GM18907 (cell line): ENCODE data around the gene ITPK1.
"Not testable (repeated sequence)": the region's sequence is repeated elsewhere in the genome, so short reads cannot be mapped to it uniquely, and the experiment has no call there.

Source experiments
- ATAC-seq: cut with Tn5 transposase; IDR thresholded peaks from one replicate; pipeline ENCODE4 v1.9.1; 2021; ENCODE audit warnings: mild to moderate bottlenecking, moderate library complexity; ENCODE audit not compliant: unreplicated experiment

ITPK1 gene

DNA sequence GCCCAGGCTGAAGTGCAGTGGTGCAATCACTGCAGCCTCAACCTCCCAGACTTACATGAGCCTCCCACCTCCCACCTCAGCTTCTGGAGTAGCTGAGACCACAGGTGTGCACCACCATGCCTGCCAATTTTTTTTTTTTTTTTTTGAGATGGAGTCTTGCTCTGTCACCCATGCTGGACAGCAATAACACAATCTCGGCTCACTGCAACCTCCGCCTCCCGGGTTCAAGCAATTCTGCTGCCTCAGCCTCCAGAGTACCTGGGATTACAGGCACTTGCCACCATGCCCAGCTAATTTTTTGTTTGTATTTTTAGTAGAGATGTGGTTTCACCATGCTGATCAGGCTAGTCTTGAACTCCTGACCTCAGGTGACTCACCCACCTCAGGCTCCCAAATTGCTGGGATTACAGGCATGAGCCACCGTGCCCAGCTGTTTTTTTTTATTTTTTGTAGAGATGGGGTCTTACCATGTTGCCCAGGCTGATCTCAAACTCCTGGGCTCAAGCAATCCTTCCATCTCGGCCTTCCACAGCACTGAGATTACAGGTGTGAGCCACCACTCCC, 15.6 kb upstream of the ITPK1 start:
- not testable (repeated sequence) for ATAC-seq

DNA sequence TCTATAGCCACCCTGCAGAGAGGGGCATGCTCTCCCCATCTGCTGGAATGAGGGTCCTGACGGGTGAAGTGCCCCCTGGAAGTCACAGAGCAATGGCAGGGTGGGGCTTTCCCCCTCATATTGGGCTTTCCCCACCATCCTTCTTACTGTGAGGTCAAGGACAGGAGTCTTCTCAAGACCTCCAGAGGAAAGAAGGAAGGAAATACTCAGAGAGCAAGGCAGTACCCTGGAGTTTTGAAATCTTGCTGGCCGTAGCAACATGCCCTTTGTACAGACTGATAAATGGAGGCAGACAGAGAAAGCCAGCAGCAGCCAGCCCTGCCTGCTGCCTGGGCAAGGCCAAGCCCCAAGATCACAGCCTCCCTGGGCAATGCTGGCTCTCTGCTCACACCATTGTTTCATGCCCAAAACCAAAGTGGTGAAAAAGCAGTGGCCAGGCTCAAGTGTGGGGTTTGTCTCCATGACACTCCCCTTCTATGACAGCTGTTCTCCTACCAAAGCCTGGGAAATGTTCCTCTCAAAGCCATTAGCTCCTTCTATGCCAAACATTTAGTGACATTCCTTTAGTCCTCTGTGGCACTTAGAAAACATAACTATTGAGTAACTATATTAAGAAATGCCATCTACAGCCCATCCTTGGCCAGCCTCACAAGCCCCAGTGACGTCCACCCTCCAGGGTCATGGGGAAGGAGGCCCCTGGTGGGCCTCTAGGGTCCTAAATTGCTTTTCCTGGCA, 13.2 kb upstream of the ITPK1 start:
- ATAC-seq = no peak

DNA sequence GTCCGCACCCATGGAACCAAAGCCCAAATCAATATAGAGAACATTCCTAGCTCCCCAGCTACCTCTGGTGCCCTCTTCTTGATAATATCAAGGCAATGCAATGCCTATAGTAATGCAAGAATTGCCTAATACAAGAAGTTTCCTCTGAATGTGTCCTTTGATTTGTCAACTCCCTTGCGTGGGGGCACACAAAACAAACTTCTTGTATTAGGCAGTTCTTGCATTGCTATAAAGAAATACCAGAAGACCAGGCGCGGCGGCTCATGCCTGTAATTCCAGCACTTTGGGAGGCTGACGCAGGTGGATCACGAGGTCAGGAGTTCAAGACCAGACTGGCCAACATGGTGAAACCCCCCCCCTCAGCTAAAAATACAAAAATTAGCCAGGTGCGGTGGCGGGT, 10.4 kb upstream of the ITPK1 start:
- ATAC-seq = no peak

DNA sequence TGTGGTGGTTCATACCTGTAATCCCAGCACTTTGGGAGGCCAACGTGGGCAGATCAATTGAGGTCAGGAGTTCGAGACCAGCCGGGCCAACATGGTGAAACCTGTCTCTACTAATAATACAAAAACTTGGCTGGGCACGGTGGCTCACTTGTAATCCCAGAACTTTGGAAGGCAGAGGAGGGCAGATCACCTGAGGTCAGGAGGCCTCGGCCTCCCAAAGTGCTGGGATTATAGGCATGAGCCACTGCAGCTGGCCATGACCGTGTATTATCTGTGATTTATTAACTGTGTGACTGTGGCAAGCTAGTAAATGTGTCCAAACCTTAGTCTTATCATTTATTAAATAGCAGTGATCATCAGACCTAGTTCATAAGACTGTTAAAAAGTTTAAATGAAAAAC, 7.1 kb upstream of the ITPK1 start:
- ATAC-seq = no peak

DNA sequence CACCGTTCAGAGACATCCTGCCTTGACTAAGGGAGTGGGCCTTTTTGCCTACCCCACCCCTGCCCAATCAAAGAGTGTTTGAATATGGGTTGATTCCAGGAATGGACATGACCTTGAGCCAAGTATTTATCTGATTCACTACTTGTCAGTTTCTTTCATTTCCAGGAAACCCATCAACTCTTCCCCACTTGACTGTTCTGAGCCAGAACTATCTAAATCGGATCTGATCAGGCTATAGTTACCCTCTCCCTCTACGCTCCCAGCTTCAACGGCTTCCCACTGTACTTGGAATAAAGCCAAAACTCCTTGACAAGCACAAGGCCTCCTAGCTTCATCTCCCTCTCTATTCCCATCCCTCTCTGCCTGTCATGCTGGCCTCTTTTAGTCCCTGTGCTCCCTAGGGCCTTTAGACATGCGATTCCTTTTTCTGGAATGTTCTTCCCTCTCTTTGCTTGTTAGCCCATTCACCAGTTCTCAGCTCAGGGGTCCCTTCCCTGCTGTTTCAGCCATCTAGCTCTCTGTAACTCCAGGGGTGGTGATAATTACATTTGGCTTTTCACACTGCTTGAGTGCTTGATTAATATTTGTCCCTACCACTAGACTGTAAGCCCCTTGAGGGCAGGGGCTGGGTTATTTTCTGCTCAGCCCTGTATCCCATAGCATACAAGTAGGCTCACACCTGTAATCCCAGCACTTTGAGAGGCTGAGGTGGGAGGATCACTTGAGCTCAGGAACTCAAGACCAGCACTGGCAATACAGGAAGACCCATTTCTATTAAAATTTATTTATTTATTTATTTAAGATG, 5.5 kb upstream of the ITPK1 start:
- no peak for ATAC-seq

DNA sequence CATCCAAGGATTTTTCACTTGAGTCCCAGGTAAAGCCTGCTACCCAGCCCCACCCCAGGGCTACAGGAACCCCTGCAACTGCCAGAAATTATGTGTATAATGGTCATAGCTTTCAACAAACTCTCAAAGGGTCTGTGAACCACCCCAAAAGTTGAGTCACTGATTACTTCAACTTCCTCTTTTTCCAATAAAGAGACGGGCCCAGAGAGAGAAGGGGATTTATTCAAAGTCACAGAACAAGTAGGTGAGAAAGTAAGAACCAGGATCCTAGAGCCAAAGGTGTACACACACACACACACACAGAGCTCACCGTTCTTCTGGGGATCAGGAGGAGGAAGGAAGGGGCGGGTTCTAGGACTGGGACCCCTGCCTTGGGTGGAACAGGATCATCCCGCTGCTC, 4.8 kb upstream of the ITPK1 start:
- ATAC-seq = no peak

DNA sequence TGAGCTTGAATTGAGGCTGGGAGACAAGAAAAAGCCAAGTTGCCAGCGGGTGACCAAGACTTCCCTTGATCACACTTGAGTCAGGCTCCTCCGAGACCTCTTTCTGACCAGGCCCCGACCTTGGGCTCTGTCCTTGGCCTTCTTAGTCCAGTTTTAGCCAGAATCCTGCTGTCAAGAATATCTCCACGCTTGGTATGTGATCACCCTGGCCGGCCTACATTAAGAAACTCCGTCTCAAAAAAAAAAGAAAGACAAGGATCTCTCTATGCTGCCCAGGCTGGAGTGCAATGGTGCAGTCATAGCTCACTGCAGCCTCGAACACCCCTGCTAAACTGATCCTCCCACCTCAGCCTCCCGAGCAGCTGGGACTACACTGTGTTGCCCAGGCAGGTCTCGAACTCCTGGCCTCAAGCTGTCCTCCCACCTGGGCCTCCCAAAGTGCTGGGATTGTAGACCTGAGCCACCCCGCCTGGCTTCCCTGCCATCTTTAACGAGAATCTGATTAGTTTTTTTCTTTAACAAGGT, 1.0 kb upstream of the ITPK1 start:
- ATAC-seq = no peak

DNA sequence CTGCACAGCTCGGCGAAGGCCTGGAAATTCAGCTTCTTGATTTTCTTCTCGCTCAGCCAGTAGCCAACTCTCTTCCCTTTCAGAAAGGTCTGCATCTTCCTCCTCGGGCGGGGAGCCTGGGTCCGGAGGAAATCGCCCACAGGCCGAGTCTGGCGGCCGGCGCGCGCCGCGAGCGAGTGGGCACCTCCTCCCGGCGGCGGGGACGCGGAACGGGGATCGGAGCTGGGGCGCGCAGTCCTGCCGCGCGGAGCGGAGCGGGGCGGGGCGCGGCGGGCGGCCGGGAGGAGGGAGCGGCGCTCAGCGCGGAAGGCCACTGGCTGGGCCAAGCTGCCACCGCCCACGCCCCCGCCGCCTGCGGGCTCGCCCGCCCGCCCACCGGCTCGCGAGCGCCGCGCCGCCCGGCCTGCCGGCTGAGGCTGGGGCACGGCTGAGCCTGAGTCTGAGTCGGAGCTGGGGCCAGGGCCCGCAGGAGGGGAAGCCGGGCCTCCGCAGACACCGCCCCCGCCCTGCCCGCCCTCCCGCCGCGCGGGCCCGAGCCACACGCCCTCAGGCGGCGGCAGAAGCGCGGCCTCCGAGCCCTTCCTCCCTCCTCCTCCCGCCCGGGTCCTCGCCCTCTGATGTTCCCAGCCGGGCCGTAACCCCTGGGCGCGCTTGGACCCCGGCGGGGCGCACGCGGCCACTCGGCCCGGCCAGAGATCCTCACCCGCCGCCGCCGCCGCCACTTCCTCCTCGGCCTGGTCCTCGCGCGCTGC, 480 bp downstream of the ITPK1 start:
- ATAC-seq = peak; percentile 82

GRCh38 chr14:93114713-93115068, 1.0 kb downstream of the ITPK1 start:
- ATAC-seq = peak; percentile 4

DNA sequence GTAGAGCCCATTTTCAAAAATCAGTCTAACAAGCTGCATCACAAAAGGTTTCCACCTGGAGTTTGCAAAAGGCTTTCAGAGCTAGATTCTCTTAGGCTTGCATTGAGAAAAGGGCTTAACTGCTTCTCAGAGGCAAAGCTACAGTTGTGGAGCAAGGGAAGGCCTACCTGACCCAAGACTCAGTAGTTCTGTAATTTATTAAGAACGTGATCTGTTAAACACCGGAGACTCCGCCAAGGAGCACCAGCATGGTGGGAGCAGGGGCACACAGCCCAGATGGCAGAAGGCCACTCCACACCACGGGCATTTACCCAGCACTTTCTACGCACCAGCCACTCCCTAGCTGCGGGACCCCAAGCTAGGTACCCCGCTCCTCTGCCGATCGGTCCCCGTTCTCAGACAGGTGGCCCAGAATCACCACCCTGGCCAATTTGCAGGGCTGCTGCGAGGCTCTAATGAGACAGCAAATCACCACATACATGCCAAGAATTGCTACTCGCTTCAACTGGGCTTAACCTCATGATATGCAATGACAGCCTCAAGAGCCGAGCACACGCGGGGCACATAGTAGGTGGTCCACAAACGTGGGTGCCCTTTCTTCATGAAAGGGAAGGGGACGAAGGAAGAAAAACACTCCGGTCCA, 1.5 kb downstream of the ITPK1 start:
- no peak for ATAC-seq

DNA sequence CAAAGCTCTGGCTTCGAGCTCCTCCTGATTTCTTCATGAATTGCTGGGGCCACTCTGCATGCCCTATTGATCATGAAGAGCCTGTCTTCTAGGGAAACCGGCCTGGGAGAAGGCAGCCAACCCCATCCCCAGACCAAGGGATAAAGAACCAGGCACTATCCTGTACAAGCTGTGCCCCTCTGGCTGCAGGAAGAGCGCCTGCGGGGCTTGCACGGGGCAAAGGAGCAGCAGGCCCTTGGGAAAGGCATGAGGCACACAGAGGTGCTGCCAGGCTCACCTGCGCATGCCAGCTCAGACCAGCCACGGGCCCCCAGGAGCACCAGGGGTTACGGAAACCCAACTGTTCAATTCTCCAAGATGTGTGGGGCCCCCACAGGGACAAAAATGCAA, 2.1 kb downstream of the ITPK1 start:
- ATAC-seq = no peak

DNA sequence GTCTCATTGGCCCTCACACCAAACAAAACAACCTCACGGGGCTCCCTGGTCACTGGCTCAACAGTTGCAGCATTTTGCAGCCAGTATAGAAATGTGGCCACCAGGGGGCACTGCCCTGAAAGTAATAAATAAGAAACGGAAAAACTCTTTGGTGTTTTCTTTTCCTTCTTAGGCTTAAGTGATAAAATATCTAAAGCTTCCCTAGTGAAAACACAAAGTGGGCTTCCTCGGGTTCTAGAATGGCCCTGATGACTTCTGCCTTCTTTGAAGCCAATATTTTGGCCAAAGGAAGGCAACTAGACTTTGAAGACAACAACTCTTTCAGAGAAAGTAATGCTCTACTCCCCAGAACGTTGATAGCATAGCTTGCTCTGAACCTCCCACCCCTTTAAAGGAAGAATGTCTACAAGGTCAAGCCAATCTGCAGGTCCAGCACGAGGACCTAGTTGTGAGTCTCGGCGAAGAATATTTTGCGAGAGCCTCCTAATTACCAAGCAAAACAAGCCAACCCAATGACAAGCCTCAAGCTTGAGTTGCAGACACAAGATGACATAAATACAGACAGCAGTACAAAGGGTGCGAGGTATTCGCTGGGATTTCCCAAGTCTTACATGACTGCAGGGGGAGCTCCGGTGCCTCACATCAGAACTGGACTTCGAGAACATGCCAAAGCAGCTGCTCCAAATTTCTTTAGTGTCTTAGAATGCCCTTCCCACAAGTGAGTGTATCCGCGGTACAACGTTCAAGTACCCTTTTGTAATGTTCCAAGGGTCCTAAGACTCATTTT, 2.6 kb downstream of the ITPK1 start:
- ATAC-seq = peak; percentile 27

DNA sequence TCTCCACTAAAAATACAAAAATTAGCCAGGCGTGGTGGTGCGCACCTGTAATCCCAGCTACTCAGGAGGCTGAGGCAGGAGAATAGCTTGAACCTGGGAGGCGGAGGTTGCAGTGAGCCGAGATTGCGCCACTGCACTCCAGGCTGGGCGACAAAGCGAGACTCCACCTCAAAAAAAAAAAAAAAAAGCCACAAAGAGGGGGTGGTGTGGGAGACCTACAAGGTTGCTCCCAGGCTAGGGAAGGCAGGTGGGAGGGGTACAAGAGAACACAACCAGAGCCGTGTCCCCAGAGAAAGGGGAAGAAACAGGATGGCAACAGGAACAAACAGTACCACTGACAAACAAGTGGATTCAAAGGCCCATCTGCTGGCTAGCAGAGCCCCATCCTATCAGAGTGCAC, 4.2 kb downstream of the ITPK1 start:
- not testable (repeated sequence) for ATAC-seq

DNA sequence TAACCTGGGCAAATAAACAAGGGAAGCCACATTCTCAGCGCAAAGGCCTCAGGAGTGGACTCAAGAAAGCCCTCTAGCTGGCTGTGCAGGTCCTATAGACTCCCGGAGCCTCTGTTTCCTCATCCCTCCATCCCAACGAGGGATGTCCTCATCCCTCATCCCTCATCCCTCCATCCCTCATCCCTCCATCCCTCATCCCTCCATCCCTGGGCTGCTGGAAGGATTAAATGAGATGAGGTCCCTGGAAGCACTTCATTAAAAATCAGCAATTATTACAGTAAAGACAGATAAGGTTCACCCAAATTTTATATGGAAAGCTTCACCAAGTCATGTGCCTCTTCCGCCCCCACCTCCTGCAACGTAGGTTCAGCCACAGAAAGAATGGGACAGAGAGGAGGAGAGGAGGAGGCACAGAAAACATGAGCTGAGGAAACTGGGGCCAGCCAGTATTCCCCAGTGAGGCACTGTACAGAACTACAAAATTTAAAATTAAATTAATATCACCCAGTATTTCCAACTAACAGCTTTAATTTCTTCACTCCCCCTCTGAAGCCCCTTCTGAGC, 4.8 kb downstream of the ITPK1 start:
- no peak for ATAC-seq

GRCh38 chr14:93109572-93110481, 5.9 kb downstream of the ITPK1 start:
- ATAC-seq = no peak

DNA sequence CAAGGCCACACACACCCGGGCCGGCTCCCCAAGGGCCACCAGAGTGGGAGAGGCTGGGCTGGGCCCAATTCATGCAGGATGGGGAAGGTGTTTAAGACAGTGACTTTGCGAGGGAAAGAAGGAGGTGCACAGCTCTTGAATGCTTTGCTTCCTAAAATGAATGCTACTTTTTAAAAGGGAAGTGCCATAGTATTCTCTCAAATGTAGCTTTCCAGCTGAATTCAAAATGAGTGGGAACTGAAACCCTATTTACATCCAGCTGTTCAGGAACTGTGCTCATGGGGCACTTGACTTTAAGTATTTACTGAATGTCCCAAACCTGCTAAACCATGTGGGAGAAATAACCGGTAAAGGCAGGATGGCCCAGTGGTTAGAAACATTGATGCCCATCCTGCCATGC, 7.6 kb downstream of the ITPK1 start:
- ATAC-seq = no peak

DNA sequence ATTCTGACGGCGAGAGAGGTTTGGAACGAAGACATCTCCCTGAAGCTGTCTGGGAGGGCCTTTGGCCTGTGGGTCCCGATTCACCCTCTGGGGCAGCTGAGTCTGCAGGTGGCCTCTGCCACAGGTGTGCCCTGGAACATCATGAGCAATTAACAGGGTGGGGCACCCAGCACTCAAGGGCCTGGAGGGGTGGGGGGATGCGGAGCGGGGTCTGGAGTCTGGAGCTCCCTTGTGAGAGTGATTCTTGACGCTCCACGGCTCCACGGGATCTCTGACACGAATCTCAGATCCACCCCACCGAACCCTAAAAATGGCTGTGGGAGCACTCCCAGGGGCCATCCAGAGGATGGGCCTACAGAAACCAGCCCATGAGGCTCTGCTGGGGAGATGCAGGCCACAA, 8.3 kb downstream of the ITPK1 start:
- no peak for ATAC-seq

- ATAC-seq = no peak
Observed at GRCh38 chr14:93106541-93107156, 9.1 kb downstream of the ITPK1 start.
